Smooth muscle cell of the brain vasculature (primary cell): ENCODE results near the gene SSX2IP.

Experiments used
- DNase-seq: peaks from one replicate; pipeline ENCODE4 v3.0.0-alpha.2; 2012; ENCODE audit warnings: low read depth, low spot score

Gene SSX2IP

DNA sequence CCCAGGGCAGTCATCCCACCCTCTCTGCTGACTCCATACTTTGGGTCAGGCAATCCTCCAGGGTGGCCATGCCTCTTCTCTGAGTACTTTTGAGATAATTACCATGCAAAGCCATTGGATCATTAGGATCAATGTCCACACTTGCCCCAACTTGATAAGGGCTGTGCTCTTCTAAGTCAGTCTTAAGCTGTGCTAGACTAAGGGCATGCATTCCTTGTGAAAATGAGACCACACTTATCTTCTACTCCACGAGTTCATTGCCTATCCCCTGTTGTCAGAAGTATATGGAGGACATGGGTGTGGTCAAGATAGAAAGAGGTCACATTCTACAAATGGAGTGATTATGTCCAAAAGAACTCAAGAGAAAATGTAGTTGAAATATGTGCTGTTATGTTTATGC is 18.9 kb upstream of the SSX2IP start:
- DNase-seq: no peak

DNA sequence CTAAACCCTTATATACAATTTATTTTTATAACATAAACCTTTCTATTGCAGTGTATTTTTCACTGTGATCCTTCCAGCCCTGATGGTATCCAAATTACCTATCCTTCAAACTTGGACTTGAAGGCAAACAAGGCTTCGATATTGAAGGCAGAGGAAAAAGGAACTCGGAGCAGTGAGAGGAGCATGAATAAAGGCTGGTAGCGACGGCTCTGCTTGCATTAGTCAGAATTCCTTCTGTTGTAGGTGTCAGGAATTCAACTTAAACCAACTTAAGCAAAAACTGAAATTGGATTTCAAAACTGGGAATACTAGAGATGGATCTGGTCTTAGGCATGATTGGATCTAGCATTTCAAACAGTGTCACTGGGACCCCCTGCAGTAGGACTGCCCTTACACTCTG is 17.8 kb upstream of the SSX2IP start:
- DNase-seq: no peak

DNA sequence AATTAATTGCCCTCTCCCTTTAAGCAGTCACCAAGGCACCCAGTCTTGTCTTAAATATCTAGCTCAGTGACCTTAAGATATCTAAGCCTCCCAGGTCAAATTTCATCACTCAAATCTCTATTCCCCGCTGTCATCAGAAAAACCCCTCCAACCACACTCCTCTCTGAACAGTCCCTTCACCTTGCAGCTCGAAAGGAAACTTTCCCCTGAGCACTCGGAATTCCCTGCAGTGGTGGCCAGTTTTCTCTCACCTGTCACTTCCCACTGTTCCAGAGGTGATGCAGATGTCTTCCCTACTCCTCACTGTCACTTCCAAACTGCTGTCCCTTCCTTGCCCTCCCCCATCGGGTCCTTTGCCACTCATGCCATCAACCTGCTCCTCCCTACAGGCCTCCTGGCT is 15.3 kb upstream of the SSX2IP start:
- no peak for DNase-seq

DNA sequence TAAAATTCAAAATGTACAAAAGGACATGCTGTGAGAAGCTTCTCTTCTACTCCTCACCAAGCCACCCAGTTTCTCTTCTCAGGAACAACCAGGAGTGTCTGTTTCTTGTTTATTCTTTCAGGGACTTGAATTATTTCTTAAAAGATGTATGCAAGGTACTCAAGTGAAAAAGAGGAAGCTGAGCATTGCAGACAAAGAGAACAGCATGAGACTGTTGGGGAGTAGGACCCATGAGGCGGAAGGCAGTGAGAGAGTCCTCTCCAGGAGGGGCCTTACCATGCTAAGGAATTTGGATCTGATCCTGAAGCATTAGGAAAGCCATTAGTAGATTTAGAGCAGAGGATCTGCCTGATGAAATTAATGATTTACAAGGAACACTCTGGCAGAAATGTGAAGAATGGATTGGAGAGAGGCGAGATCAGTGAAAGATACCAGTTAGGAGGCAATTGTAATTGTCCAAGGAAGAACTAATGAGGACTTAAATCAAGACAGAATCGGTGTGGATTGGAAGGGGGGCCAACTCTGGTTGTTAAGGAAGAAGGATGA is 14.7 kb upstream of the SSX2IP start:
- no peak for DNase-seq

- no peak for DNase-seq
Measured at GRCh38 chr1:84703431-84703830, 13.2 kb upstream of the SSX2IP start.

GRCh38 chr1:84702143-84702542 is 11.9 kb upstream of the SSX2IP start:
- DNase-seq: no peak

- DNase-seq: no peak
Measured at GRCh38 chr1:84701376-84701775, 11.1 kb upstream of the SSX2IP start.

DNA sequence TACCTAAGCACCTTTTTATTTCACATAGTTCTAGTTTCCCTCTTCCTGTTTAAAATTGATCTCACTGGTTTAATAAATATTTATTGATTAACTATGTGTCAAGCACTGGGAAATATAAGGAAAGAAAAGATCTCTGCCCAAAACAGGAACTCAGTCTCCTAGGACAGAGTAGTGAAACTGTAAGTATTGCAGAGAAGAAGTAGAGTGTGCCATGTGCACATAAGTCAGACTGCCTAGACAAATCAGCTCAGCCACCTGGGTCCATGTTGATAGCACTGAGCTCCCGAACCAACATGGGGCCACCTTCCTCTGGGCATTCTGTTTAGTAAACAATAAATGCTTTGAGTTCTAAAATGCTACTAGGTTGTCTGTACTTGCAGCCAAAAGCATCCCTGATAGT is 9.8 kb upstream of the SSX2IP start:
- no peak for DNase-seq

DNA sequence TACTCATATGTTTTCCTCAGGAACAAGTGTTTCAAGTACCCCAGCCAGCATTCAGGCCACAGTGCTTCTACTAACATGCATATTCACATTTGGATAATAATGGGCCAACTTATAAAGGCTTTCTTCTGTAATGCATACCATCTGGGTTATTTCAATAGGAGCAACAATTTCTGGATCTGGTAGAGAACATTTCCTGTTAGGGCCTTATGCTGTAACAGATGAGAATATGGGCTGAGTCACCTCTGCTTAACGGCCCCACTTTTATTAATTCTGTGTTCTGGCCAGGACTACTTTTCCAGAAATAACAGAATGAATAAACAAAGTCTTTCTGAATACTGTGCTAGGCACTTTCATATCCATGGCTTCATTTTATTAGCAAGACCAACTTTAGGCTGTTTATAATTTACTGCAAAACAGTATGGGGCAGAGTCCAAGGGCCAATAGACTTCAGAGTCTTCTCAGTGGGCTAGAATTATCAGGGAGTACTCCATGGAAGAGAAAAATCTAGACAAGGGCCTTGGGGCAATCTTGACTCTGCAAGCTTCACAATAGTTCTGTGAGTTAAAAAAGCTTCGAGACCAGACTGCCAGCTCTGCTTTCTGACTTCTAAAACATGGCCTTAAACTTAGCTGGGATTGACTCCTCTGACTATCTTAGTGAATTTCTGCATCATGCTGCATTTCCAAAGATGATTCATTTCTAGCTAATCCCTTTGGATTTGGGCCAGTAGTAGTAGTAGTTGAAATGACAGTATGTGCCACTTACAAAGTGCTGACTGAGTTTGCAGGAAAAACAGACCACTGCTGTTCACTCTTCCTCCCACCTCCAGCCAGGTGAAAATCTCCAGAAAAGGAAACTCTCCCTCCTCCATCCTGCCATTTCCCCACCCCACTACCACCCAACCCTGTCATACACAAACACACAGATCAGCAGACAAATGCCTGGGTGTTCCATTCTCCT is 8.2 kb upstream of the SSX2IP start:
- DNase-seq: no peak

DNA sequence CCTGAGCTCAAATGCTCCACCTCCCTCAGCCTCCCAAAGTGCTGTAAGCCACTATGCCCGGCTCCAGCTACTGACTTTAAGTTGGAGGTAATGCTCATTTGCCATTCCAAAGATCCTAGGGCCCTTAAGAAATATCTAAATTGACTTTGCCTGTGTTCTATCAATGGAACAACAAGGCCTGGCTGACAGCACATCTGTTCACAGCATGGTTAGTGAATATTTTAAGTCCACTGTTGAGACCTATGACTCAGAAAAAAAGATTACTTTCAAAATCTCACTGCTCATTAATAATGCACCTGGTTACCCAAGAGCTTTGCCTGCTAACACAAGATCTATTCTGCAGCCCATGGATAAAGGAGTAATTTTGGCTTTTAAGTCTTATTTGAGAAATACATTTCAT is 3.5 kb upstream of the SSX2IP start:
- no peak for DNase-seq

DNA sequence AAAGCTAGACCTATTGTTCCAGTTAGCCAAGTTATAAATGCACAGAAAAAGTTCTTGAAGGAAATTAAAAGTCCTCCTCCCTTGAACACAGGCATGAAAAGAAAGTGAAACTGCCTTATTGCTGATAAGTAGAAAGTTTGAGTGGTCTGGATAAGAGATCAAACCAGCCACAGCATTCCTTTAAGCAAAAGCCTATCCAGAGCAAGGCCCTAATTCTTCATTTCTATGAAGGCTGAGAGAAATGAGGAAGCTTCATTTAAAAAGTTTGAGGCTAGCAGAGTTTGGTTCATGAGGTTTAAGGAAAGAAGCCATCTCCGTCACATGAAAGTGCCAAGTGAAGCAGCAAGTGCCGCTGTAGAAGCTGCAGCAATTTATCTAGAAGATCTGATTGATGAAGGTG is 2.7 kb upstream of the SSX2IP start:
- DNase-seq: no peak

GRCh38 chr1:84692391-84692790 is 2.1 kb upstream of the SSX2IP start:
- no peak for DNase-seq

GRCh38 chr1:84691122-84691783 is 992 bp upstream of the SSX2IP start:
- DNase-seq: no peak

DNA sequence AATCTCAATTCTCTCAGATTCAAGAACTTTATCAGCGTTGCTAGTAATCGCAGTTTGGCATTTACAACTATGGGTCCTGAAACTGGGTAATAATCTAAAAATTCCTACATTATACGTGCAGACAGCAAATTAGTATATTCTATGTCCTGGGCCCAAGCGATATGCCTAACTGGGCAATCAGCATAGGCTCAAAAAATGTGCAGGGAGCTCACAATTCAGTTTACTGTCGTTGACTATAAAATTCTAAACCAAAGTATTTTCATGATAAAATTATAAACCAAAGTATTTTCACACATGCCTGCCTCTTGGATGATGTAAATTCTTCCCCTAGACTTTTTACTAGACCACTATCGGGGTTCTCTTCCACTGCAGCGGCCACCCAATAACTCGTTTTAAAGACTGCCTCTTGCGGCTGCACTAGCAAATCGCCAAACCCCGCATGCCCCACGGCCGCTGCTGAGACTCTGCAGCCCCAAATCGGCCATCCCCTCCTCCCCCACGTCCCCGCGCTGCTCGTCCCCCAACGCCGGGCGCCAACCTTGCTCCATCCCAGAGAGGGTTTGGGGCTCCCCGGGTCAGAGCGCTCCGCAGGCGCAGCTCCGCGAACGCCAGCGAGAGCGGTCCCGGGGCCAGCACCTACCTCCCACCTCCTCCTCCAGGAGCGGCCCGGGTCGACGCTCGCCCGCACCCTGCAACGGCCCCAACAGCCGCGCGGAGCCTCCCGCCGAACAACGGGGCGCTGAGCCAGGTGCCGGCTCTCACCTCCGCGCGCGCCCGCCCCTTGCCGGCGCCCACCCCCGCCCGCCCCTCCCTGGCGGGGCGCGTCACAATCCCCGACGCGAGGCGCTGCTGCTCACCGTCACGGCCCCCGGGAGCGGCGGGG is 506 bp downstream of the SSX2IP start:
- no peak for DNase-seq

DNA sequence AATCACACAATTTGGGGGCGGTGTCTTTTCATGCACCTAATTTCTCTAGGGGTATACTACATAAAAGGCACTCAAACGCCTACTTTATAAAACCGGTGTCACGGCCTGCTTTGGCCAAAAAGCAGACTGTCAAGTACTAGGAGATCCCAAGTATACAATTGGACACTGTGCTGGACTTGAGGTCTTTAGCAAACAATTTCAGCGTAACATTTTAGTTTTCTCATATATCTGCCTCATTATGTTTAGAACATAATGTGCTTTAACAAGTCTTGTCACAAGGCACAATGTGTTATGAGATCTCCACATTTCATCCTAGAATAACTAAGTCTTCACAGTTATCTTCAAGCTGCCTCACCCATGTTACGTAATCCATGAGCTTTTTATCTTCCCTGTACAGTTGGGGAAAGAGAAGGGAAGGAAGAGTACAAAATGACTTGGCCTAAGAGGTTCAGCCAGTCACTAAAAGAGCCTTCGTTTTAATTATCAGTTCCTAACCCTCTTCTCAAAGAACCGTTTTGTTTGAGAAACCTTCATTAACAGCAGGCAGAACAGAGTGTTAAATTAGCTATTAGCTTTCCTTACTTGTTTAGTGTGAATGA is 1.7 kb downstream of the SSX2IP start:
- DNase-seq: no peak

DNA sequence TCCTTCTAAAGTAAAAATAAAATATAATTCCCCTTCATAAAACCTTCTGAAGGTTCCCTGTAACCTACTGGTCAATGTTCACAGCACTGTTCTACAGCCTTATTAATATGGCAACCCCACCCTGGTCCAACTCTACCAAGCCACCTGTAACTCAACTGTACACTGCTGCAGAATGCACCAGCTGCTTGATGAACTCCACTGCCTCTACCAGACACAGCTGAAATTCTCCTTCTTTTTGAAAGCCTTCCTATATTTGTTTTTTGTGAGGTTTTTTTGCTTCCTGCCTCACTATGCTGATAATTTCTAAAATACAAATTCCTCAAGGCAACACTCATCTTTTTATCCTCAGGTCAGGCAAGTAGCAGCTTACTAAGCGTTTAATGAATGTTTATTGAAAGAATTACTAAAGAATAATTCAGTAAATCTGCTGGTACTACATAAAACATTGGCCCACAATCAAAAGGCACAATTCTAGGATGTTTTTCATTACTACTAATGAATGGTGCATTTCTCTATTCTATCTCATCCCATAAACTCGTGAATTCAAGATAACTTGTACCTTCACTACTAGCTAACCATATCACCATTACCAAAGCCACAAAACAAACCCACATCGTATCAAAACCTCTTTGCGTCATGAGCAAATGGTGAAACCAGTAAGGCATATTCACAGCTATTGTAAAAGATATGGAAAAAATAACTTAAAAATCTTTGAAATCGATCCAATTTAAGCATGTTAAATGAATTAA is 2.4 kb downstream of the SSX2IP start:
- no peak for DNase-seq

GRCh38 chr1:84686223-84686622 is 4.0 kb downstream of the SSX2IP start:
- DNase-seq: no peak

DNA sequence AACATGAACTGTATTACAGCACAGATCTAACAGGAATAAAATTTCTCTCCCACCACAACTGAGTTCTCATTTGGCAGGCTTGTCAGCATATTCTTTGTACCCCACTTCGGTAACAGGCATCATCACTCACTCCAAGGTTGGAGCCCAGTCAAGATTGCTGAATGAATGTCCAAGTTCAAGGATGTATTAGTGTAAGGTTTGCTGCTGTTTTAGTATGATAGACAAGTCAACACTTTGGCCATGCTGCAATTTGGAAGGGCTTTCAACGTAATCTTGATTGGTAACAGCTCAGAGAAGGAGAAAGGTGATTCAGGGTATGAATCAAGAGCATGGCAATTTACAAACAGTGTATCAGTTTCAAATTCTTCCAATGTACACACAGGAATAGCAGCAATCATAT is 6.8 kb downstream of the SSX2IP start:
- no peak for DNase-seq

DNA sequence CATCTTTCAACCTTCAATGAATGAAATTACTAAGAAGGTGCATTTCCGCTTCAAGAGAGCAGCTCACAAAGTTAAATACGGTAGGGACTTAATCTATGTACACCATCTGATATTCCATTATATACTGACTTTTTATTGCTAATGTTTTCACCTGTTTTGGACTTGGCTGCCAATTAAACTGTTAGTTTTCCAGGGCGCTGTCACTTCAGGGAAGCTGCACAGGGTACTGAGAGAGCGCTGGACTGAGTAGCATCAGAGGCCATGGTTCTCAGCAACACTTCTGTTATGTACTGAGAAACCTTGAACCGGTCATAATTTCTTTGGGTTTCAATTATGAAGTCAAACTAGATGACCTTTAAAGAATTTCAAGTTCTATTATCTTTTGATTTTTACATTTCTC is 8.2 kb downstream of the SSX2IP start:
- no peak for DNase-seq

- no peak for DNase-seq
Measured at GRCh38 chr1:84677415-84678099, 12.7 kb downstream of the SSX2IP start.
